IPS DF 6.9 (cell line): ENCODE results near the gene SSR1.
"Not testable (repeated sequence)": the region's sequence is repeated elsewhere in the genome, so short reads cannot be mapped to it uniquely, and the experiment has no call there.

Source experiments
- DNase-seq: peaks from one replicate; pipeline ENCODE4 v3.0.0-alpha.2; 2013; ENCODE audit warnings: low read depth, low spot score
- H3K27ac ChIP-seq: one replicate; pipeline ENCODE4 v1.5.1; 2013; ENCODE audit warnings: low read length, control low read depth
- H3K27me3 ChIP-seq: 2 replicates; pipeline ENCODE4 v1.6.1; 2013; ENCODE audit warnings: mild to moderate bottlenecking, low read length; ENCODE audit not compliant: control insufficient read depth, insufficient read depth
- H3K36me3 ChIP-seq: 2 replicates; pipeline ENCODE4 v1.6.1; 2013; ENCODE audit warnings: low read length; ENCODE audit not compliant: control insufficient read depth, insufficient read depth
- H3K4me1 ChIP-seq: 2 replicates; pipeline ENCODE4 v1.6.1; 2013; ENCODE audit warnings: low read length; ENCODE audit not compliant: control insufficient read depth, insufficient read depth
- H3K4me3 ChIP-seq: 2 replicates; pipeline ENCODE4 v1.5.1; 2013; ENCODE audit warnings: mild to moderate bottlenecking, low read length
- H3K9me3 ChIP-seq: 2 replicates; pipeline ENCODE4 v1.6.1; 2013; ENCODE audit warnings: low read length, inconsistent platforms; ENCODE audit not compliant: control insufficient read depth, insufficient read depth
- WGBS: extraction: QIAGEN DNeasy Blood & Tissue Kit; methylation state at CpG from one replicate; pipeline ENCODE4 v1.1.7; 2013; ENCODE audit warnings: mixed read lengths, missing lambda C conversion rate; ENCODE audit not compliant: insufficient read length, insufficient coverage; 5-methylcytosine and 5-hydroxymethylcytosine counted together

SSR1 gene

DNA sequence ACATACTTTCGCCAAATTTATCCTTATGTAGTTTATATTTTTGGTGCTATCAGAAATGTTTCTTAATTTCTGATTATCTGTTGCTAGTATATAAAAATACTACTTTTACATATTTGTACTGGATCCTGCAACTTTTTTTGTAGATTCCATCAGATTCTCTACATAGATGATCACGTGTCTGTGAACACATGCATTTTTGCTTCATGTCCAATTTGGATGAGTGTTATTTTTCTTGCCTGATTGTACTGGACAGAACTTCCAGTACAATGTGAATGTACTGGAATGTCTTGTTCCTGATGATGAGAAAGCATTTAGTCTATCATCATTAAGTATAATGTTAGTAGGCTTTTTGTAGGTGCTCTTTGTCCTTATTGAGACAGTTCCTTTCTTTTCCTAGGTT is 25.0 kb upstream of the SSR1 start:
- Histone ChIP-seq H3K27ac (no peak overlapping the region), H3K9me3 (no peaks in the 10 kb centered on the region), H3K4me1 (no peaks in the 10 kb centered on the region), H3K27me3 (no peaks in the 10 kb centered on the region), H3K4me3 (no peak overlapping the region), H3K36me3 (no peaks in the 10 kb centered on the region)
- WGBS = no CpG with 5 or more reads among the region's 2 CpGs
- DNase-seq = no peak

GRCh38 chr6:7335519-7335918 is 22.5 kb upstream of the SSR1 start:
- no peak overlapping the region for H3K27ac ChIP-seq
- no CpG with 5 or more reads among the region's 3 CpGs for WGBS
- DNase-seq = no peak
- no peak overlapping the region for H3K4me3 ChIP-seq
- H3K36me3 ChIP-seq = no peaks in the 10 kb centered on the region
- no peaks in the 10 kb centered on the region for H3K9me3 ChIP-seq
- no peaks in the 10 kb centered on the region; the same call in 1 of the 2 replicates for H3K4me1 ChIP-seq
- H3K27me3 ChIP-seq = no peaks in the 10 kb centered on the region

GRCh38 chr6:7334685-7335084 is 21.7 kb upstream of the SSR1 start:
- no peak overlapping the region for H3K4me3 ChIP-seq
- WGBS = no CpG with 5 or more reads among the region's 3 CpGs
- no peak overlapping the region for H3K27ac ChIP-seq
- DNase-seq = no peak
- H3K9me3 ChIP-seq = no peaks in the 10 kb centered on the region
- H3K4me1 ChIP-seq = no peaks in the 10 kb centered on the region; the same call in 1 of the 2 replicates
- no peaks in the 10 kb centered on the region for H3K27me3 ChIP-seq
- no peaks in the 10 kb centered on the region for H3K36me3 ChIP-seq

DNA sequence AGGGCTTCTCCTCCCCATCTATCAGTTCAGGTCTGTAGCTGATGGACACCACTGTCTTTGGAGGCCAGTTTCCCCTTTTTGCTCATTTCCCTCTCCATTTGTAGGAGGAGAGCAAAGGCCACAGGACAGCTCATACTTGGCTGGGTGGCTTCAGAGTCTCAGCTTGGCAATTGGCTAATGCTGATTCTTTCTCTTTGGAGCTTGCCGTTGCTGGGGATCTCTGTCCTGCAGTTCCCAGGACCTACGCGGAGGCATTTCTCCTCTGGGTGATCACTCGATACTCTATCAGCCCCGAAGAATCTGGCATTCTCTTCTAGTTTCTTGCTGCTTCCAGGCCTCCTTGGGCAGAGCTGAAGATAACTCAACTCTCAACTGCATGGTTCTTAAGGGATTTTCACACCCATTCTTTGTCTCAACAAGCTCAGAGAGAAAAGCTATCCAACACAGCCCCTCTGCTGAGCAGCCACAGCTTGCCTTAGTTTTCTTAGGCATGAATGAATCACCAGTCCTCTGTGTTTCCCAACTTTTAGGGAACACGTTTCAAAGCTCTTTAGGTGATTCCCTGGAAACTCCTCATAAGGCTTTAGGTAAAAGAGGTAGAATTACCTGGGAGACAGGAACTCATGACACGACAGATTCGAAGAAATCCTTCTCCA is 19.2 kb upstream of the SSR1 start:
- no CpG with 5 or more reads among the region's 8 CpGs for WGBS
- Histone ChIP-seq H3K27me3 (no peaks in the 10 kb centered on the region), H3K4me1 (no peaks in the 10 kb centered on the region; the same call in 1 of the 2 replicates), H3K9me3 (no peaks in the 10 kb centered on the region), H3K27ac (no peak overlapping the region), H3K4me3 (no peak overlapping the region), H3K36me3 (no peaks in the 10 kb centered on the region)
- no peak for DNase-seq

DNA sequence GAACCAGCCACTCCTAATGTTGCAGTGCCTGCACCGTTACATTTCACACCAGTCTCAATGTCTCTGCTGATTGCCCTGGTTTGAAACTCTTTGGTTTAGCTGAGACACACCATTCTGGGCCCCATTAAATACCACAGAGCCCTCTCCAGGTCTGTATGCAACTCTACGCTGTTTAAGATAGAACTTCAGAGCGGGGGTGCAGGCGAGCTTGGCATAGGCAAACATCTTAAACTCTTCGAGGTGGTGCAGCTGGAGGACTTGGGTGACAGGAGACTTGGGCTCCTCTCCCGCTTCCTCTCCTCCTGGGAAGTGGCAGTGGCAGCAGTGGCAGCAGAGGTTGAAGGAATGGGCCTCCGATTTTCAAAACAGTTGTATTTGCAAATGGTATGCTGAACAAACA is 18.5 kb upstream of the SSR1 start:
- no peak overlapping the region for H3K27ac ChIP-seq
- H3K9me3 ChIP-seq = no peaks in the 10 kb centered on the region
- no CpG with 5 or more reads among the region's 7 CpGs for WGBS
- no peaks in the 10 kb centered on the region; the same call in 1 of the 2 replicates for H3K4me1 ChIP-seq
- no peaks in the 10 kb centered on the region for H3K36me3 ChIP-seq
- DNase-seq = no peak
- no peak overlapping the region for H3K4me3 ChIP-seq
- H3K27me3 ChIP-seq = no peaks in the 10 kb centered on the region

DNA sequence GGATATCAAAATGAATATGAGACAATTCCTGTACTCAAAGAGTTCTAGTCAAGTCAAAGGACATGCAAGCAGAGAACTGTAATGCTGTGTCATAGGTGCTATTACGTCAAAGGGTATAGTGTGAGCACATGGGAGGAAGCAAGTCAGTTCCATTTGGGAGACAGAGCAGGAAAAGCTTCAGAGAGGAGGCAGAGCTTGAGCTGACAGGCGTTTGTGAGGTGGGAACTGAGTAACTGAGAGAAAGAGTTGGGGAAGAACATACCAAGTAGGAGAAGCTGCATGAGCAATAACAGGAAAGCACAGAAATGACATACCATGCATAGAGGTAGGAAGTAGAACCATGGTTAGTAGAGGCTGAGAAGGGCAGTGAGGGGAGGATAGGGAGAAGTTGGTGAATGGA is 15.2 kb upstream of the SSR1 start:
- H3K36me3 ChIP-seq = no peaks in the 10 kb centered on the region
- H3K27me3 ChIP-seq = no peaks in the 10 kb centered on the region
- H3K4me1 ChIP-seq = no peaks in the 10 kb centered on the region; the same call in 1 of the 2 replicates
- no CpG with 5 or more reads among the region's 2 CpGs for WGBS
- DNase-seq = no peak
- H3K4me3 ChIP-seq = no peak overlapping the region
- H3K27ac ChIP-seq = no peak overlapping the region
- no peaks in the 10 kb centered on the region for H3K9me3 ChIP-seq

DNA sequence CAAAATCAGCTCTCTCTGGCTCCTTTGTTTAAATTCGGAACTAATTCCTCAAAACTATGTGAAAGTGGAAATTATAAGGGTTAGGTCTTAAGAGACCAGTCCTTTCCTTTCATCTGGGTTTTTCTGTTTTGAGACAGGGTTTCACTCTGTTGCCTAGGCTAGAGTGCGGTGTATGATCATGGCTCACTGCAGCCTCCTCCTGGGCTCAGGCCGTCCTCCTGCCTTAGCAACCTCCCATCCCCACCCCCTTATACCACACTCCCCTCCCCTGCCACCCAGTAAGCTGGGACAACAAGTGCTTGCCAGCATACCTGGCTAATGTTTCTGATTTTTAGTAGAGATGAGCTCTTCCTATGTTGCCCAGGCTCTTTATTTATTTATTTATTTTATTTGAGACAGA is 12.8 kb upstream of the SSR1 start:
- no peaks in the 10 kb centered on the region; the same call in 1 of the 2 replicates for H3K4me1 ChIP-seq

DNA sequence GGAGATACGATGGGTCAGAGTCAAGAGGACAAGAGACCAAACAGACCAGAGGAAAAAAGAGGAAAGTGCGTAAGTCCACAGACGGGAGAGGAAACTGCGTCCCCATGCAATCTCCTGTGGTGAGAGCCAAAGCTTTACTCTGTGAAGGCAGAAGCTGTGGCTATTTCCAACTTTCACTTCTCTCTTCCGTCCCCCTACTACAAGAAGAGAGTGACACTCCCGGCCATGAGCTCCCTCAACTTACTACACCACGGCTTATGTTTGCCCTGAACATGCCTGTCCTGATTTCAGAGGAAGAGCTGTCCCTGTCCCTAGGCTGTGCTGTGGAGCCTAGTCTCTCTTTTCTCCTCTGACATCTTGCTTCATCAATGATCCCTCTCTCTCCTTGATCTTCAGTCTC is 11.5 kb upstream of the SSR1 start:
- no peaks in the 10 kb centered on the region for H3K4me1 ChIP-seq
- no CpG with 5 or more reads among the region's 7 CpGs for WGBS
- no peak overlapping the region for H3K27ac ChIP-seq

More for the DNA sequence above, 12.8 kb upstream of the SSR1 start:
- Histone ChIP-seq H3K9me3 (no peaks in the 10 kb centered on the region), H3K27ac (no peak overlapping the region), H3K27me3 (no peaks in the 10 kb centered on the region), H3K4me3 (no peak overlapping the region), H3K36me3 (no peaks in the 10 kb centered on the region)
- no CpG with 5 or more reads among the region's 3 CpGs for WGBS
- DNase-seq = no peak

DNA sequence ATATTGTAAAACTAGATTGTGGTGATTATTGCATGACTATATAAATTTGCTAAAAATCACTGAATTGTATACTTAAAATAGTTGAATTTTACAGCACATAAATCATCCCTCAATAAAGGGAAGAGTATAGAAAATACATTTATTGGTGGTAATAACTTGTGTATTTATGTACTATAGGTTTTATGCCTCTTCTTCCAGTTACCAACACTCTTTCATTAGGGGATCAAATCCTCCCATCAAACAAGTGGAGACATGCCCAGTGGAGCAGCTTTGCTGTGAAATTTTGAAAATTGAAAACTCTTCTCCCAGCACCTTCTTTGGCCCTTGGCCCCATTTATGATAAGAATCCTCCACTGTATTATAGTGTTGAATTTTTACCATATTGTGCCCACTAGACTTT is 10.1 kb upstream of the SSR1 start:
- H3K36me3 ChIP-seq = no peaks in the 10 kb centered on the region
- H3K9me3 ChIP-seq = no peaks in the 10 kb centered on the region
- no peak for DNase-seq
- no peak overlapping the region for H3K27ac ChIP-seq
- H3K4me3 ChIP-seq = no peak overlapping the region
- H3K4me1 ChIP-seq = no peaks in the 10 kb centered on the region
- H3K27me3 ChIP-seq = no peaks in the 10 kb centered on the region

More for the DNA sequence above, 11.5 kb upstream of the SSR1 start:
- H3K27me3 ChIP-seq = no peaks in the 10 kb centered on the region
- DNase-seq = no peak
- no peaks in the 10 kb centered on the region for H3K9me3 ChIP-seq
- no peak overlapping the region for H3K4me3 ChIP-seq
- no peaks in the 10 kb centered on the region for H3K36me3 ChIP-seq

DNA sequence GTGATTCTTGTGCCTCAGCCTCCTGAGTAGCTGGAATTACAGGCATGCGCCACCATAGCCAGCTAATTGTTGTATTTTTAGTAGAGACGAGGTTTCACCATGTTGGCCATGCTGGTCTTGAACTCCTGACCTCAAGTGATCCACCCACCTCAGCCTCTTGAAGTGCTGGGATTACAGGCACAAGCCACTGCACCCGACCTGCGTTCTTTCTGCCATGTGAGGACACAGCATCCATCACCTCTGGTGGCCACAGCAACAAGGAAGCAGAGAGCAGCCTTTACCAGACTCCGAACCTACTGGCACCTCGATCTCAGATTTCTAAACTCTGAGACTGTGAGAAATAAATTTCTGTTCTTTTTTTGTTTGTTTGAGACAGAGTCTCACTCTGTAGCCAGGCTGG is 8.9 kb upstream of the SSR1 start:
- no CpG with 5 or more reads among the region's 6 CpGs for WGBS
- not testable (repeated sequence) for H3K27ac ChIP-seq, H3K9me3 ChIP-seq, DNase-seq, H3K27me3 ChIP-seq, H3K36me3 ChIP-seq, H3K4me1 ChIP-seq, H3K4me3 ChIP-seq

DNA sequence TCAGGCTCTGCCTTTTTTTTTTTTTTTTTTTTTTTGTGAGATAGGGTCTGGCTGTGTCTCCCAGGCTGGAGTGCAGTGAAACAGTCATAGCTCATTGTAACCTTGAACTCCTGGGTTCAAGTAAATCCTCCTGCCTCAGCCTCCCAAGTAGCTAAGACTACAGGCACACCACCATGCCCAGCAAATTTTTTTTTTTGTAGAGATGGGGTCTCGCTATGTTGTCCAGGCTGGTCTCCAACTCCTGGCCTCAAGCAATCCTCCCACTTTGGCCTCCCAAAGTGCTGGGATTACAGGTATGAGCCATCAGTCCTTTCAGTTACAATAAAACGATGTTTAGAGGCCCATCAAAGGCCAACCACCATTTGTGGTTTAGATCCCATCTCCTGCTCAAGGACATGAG is 6.4 kb upstream of the SSR1 start:
- not testable (repeated sequence) for DNase-seq, H3K27ac ChIP-seq, H3K4me3 ChIP-seq, H3K4me1 ChIP-seq, H3K36me3 ChIP-seq, H3K9me3 ChIP-seq, H3K27me3 ChIP-seq
- no CpG with 5 or more reads among the region's 2 CpGs for WGBS
